ENCODE data around the gene EXOC3L2. TPM values are rescaled to one million over a fixed set of nuclear protein-coding genes. Genes with fewer than 3 reads are reported as not detected.

Gene EXOC3L2
- total RNA-seq, 4 donors from 2014 or later = 1.4 to 4.1 (median 2.7) TPM

DNA sequence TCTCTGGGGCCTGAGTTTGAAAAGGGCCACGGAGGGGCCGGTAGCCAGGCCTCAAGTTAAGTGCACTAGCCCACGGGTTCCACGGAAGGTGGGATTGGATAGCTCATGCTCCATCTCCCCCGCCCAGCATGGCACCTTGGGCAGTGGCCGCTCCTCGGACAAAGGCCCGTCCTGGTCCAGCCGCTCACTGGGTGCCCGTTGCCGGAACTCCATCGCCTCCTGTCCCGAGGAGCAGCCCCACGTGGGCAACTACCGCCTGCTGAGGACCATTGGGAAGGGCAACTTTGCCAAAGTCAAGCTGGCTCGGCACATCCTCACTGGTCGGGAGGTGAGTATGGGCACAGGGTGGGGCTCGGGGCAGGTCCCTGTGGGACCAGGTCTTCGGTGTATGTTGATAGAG, 13.7 kb upstream of the EXOC3L2 start:
- TF ChIP-seq, protein P1, sequence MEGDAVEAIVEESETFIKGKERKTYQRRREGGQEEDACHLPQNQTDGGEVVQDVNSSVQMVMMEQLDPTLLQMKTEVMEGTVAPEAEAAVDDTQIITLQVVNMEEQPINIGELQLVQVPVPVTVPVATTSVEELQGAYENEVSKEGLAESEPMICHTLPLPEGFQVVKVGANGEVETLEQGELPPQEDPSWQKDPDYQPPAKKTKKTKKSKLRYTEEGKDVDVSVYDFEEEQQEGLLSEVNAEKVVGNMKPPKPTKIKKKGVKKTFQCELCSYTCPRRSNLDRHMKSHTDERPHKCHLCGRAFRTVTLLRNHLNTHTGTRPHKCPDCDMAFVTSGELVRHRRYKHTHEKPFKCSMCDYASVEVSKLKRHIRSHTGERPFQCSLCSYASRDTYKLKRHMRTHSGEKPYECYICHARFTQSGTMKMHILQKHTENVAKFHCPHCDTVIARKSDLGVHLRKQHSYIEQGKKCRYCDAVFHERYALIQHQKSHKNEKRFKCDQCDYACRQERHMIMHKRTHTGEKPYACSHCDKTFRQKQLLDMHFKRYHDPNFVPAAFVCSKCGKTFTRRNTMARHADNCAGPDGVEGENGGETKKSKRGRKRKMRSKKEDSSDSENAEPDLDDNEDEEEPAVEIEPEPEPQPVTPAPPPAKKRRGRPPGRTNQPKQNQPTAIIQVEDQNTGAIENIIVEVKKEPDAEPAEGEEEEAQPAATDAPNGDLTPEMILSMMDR (IDR thresholded peaks at IDR 0.05) = no peak
- DNase-seq (ENCODE audit: low spot score) (no peak), ATAC-seq (ENCODE audit: low FRiP score) (no peak)

DNA sequence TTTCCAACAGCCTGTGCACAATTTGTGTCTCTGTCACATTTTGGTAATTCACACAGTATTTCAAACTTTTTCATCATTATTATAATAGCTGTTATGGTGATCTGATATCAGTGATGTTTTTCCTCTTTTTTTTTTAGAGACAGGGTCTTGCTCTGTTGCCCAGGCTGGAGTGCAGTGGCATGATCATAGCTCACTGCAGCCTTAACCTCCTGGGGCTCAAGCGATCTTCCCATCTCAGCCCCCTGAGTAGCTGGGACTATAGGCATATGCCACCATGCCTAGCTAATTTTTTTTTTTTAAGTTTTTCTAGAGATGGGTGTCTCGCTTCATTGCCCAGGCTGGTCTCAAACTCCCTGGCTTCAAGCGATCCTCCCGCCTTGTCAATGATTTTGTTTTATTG, 11.6 kb upstream of the EXOC3L2 start:
- TF ChIP-seq, protein P1 (IDR thresholded peaks at IDR 0.05) = no peak
- DNase-seq (ENCODE audit: low spot score) = no peak
- no peak for ATAC-seq (ENCODE audit: low FRiP score)

DNA sequence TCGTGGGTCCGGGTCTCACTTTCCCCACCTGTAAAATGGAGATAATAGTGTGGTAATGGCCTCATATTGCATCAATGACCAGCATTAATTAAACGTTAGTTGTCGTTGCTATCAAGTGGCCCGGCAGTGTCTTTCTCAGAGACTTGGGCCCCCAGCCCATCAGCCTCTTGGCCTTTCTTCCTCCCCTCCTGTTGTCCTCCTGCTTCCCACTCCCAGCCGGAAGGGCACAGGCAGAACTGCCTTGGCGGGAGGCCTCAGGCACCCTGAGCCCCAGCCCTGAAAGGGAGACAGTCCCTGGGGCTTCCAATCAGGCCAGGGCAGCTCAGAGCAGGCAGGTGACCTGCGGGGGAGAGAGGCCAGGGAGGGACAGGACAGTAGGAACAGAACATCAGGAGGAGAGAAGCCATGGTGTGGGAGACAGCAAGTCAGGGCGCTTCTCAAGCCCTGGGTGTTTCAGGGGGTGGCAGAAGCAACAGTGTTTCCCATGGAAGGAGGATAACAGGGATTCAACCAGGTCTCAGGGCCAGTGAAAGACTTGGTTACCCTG, 10.5 kb upstream of the EXOC3L2 start:
- ATAC-seq (ENCODE audit: low FRiP score) (no peak), DNase-seq (ENCODE audit: low spot score) (no peak)
- TF ChIP-seq, protein P1 (IDR thresholded peaks at IDR 0.05) = no peak

DNA sequence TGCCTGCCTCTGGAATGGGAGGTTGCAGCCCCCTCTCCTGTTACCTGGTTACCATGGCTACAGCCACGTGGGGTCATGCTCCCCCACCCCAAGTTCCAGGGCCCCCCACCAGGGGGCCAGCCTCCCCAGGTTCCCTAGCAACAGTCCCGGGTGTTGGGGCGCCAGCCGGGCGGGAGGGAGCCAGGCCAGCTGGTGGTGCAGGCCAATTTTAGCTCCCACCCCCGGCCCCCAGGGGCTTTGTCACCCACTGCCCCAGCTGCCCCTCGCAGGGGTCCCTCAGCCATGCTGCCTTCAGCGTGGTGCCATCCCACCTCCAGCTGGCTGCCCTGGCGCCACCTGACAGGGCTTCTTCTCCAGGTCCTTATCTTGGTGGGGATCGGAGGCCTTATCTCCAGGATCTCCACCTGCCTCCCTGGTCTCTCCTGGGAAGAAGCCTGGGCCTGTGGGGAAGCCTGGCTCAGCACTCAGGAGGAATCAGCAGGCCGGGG, 8.9 kb upstream of the EXOC3L2 start:
- TF ChIP-seq, protein P1 (IDR thresholded peaks at IDR 0.05) = no peak
- ATAC-seq (ENCODE audit: low FRiP score) (no peak), DNase-seq (ENCODE audit: low spot score) (no peak)

DNA sequence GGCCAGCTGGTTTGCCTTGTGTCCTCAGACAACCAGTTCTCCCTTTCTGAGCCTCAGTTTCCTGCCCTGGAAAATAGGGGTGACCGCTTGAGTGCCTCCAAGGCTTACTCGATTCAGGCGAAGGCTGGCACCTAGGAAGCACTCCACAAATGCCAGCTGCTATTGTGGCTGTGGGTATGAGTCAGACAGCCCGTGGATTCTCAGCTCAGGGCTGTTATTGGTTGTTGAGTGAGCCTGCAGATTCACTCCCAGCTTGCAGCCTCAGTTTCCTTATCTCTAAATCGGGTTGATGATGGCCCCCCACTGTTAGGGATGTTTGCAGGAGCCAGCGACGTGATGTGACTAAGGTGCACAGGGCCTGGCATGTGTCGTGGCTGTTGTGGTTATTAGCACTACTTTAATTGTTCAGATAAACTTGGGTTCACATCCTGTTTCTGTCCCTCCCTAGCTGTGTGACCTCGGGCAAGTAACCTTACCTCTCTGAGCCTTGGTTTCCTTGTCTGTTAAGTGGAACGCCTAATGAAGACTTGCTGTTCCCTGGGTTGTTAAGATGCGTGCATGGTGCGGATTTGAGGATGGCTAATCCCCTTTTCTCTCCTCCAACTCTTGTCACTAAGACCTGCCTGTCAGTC, 8.3 kb upstream of the EXOC3L2 start:
- TF ChIP-seq, protein P1 (IDR thresholded peaks at IDR 0.05) = no peak
- ATAC-seq (ENCODE audit: low FRiP score) = no peak
- no peak for DNase-seq (ENCODE audit: low spot score)

DNA sequence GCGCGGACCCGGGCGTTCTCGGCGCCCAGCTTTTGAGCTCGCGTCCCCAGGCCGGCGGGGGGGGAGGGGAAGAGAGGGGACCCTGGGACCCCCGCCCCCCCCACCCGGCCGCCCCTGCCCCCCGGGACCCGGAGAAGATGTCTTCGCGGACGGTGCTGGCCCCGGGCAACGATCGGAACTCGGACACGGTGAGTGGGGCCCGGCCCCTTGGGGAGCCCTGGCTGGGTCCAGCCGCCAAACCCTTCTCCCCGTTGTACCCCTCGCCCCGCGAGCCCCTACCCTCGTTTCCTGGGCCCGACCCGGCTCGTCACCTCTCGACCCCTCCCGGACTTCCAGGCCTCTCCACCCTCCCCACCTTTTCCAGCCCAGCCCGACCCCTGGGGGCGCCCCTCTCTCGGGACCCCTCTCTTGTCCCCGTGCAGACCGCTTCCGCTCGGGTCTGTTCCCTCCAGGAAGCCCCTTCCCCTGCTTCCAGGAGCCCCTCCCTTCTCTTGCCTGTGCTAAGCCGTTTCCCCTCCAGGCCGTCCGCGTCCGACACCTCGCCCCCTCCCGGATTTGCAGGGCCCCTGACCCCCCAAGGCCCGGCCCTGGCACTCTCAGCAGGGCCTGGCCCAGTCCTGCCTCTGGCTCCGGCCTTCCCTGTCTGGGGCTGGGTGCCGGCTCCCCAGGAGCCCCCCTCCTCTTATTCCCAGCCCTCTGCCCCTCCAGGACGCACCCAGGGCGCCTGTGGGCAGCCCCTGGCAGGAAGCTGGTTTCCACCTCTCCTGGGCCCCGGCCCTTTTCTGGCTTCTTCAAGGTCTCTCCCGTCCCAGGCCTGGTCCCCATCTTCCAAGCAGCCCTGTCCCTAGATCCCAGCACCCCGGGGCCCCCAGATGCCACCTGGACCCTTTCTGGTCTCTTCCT, 6.5 kb upstream of the EXOC3L2 start:
- ATAC-seq (ENCODE audit: low FRiP score) (no peak), DNase-seq (ENCODE audit: low spot score) (no peak)

More for the DNA sequence above, 6.5 kb upstream of the EXOC3L2 start:
- TF ChIP-seq, protein P1 (IDR thresholded peaks at IDR 0.05) = no peak

Measured in omental fat pad (tissue), 4 donors.